HepG2 (cell line): Measurements from ENCODE around the gene LENEP. TPM values are rescaled to one million over a fixed set of nuclear protein-coding genes. Genes with fewer than 3 reads are reported as not detected.
A peak's percentile ranks its signal among the peaks of the same experiment; 100 is the strongest.

Source experiments
- BCL6 ChIP-seq: IDR thresholded peaks from 2 replicates; pipeline ENCODE4 v1.6.1; 2016; ENCODE audit warnings: missing genetic modification reagents, missing compliant biosample characterization
- BRD4 ChIP-seq: sonication (generic); formaldehyde crosslinking; IDR thresholded peaks from 2 replicates; pipeline ENCODE4 v1.4.0; 2020; ENCODE audit warnings: missing genetic modification reagents
- BRF2 ChIP-seq: sonication (generic); formaldehyde crosslinking; IDR thresholded peaks from 2 replicates; pipeline ENCODE4 v1.8.1; 2022; ENCODE audit warnings: mild to moderate bottlenecking, missing genetic modification reagents
- FOXJ3 ChIP-seq: sonication (generic); formaldehyde crosslinking; IDR thresholded peaks from 2 replicates; pipeline ENCODE4 v1.4.0; 2020; ENCODE audit warnings: missing genetic modification reagents, mild to moderate bottlenecking, borderline replicate concordance
- HDAC2 ChIP-seq: sonication (generic); formaldehyde crosslinking; IDR thresholded peaks from 2 replicates; pipeline ENCODE4 v1.4.0; 2020; ENCODE audit warnings: missing genetic modification reagents
- JARID2 ChIP-seq: sonication (generic); formaldehyde crosslinking; IDR thresholded peaks from 2 replicates; pipeline ENCODE4 v1.8.1; 2023; ENCODE audit warnings: missing genetic modification reagents, inconsistent platforms; ENCODE audit not compliant: insufficient replicate concordance
- LCORL ChIP-seq, 2 experiments: fragments of 450-650 bp in 1 of 2; sonication (generic) in 1 of 2; formaldehyde crosslinking in 1 of 2; IDR thresholded peaks; 2 replicates each; pipeline versions ENCODE4 v1.5.0 to v1.6.1; 2017 to 2020; ENCODE audit warnings: antibody characterized with exemption in 1 of 2, missing genetic modification reagents in 1 of 2
- MED13 ChIP-seq: sonication (generic); formaldehyde crosslinking; IDR thresholded peaks from 2 replicates; pipeline ENCODE4 v1.5.0; 2020; ENCODE audit warnings: missing genetic modification reagents
- PAWR ChIP-seq: sonication (generic); formaldehyde crosslinking; IDR thresholded peaks from 2 replicates; pipeline ENCODE4 v1.4.0; 2020; ENCODE audit warnings: missing genetic modification reagents, mild to moderate bottlenecking, borderline replicate concordance
- PPARG ChIP-seq: conservative IDR thresholded peaks from 2 replicates; pipeline ENCODE4 v1.6.1; 2016; ENCODE audit warnings: missing biosample characterization, missing genetic modification reagents
- SETDB1 ChIP-seq: sonication (generic); formaldehyde crosslinking; IDR thresholded peaks from 2 replicates; pipeline ENCODE4 v1.5.1; 2020; ENCODE audit warnings: missing genetic modification reagents, mild to moderate bottlenecking, borderline replicate concordance
- SMARCE1 ChIP-seq: fragments of 450-650 bp; IDR thresholded peaks from 2 replicates; pipeline ENCODE4 v1.6.1; 2017; ENCODE audit warnings: borderline replicate concordance
- SOX6 ChIP-seq, 2 experiments: fragments of 450-650 bp in 1 of 2; sonication (generic) in 1 of 2; formaldehyde crosslinking in 1 of 2; IDR thresholded peaks; 2 replicates each; pipeline versions ENCODE4 v1.4.0 to v1.6.1; 2017 to 2020; ENCODE audit warnings: antibody characterized with exemption in 1 of 2, mild to moderate bottlenecking in 1 of 2, missing genetic modification reagents in 1 of 2
- SP1 ChIP-seq, 2 experiments: fragments of 450-650 bp in 1 of 2; sonication (generic) in 1 of 2; formaldehyde crosslinking in 1 of 2; IDR thresholded peaks; 2 replicates each; pipeline versions ENCODE4 v1.4.0 to v1.6.1; 2016 to 2020; ENCODE audit warnings: missing genetic modification reagents in 1 of 2
- TERF1 ChIP-seq: sonication (generic); formaldehyde crosslinking; IDR thresholded peaks from 2 replicates; pipeline ENCODE4 v1.8.0; 2022; ENCODE audit warnings: mild to moderate bottlenecking, missing genetic modification reagents, moderate library complexity
- TFDP1 ChIP-seq: IDR thresholded peaks from 2 replicates; pipeline ENCODE4 v1.6.1; 2016; ENCODE audit warnings: missing compliant biosample characterization, missing genetic modification reagents, borderline replicate concordance
- TP53 ChIP-seq: sonication (generic); formaldehyde crosslinking; conservative IDR thresholded peaks from 2 replicates; pipeline ENCODE4 v1.4.0; 2020; ENCODE audit warnings: missing genetic modification reagents
- TRIM22 ChIP-seq: fragments of 450-650 bp; IDR thresholded peaks from 2 replicates; pipeline ENCODE4 v1.6.1; 2017
- ZFY ChIP-seq: sonication (generic); formaldehyde crosslinking; IDR thresholded peaks from 2 replicates; pipeline ENCODE4 v1.4.0; 2020; ENCODE audit warnings: missing genetic modification reagents
- ZNF121 ChIP-seq: sonication (generic); formaldehyde crosslinking; IDR thresholded peaks from 2 replicates; pipeline ENCODE4 v1.5.0; 2020; ENCODE audit warnings: mild to moderate bottlenecking, missing genetic modification reagents
- ZNF136 ChIP-seq: sonication (generic); formaldehyde crosslinking; IDR thresholded peaks from 2 replicates; pipeline ENCODE4 v1.8.1; 2022; ENCODE audit warnings: low read depth, mild to moderate bottlenecking, moderate library complexity, missing genetic modification reagents
- ZNF296 ChIP-seq: sonication (generic); formaldehyde crosslinking; conservative IDR thresholded peaks from 2 replicates; pipeline ENCODE4 v1.5.0; 2020; ENCODE audit warnings: mild to moderate bottlenecking, missing genetic modification reagents
- ZNF335 ChIP-seq: sonication (generic); formaldehyde crosslinking; IDR thresholded peaks from 2 replicates; pipeline ENCODE4 v1.4.0; 2020; ENCODE audit warnings: missing genetic modification reagents
- ZNF547 ChIP-seq: sonication (generic); formaldehyde crosslinking; IDR thresholded peaks from 2 replicates; pipeline ENCODE4 v1.5.1; 2020; ENCODE audit warnings: mild to moderate bottlenecking, missing genetic modification reagents
- ZNF614 ChIP-seq: IDR thresholded peaks from 2 replicates; pipeline ENCODE4 v1.6.1; 2018; ENCODE audit warnings: missing biosample characterization, missing genetic modification reagents, inconsistent platforms, borderline replicate concordance
- ZNF629 ChIP-seq: sonication (generic); formaldehyde crosslinking; conservative IDR thresholded peaks from 2 replicates; pipeline ENCODE4 v1.5.0; 2020; ENCODE audit warnings: missing genetic modification reagents
- polyA plus RNA-seq, 8 experiments: library from polyadenylated mRNA; depleted of rRNA in 3 of 8; stranded (reverse) in 7 of 8; unstranded in 1 of 8; fragments of >200 nt; fragmentation: Illumina TruSeq in 4 of 8; extraction: Trizol in 4 of 8; gene quantifications; 2 replicates each; pipeline versions ENCODE4 v1.2.1 to v1.2.3, GENCODE V29; 2011 to 2016; ENCODE audit warnings: low read depth in 4 of 8, missing spikeins in 1 of 8, mixed read lengths in 1 of 8; ENCODE audit not compliant: insufficient read depth in 1 of 8
- total RNA-seq, 5 experiments: library from RNA; depleted of rRNA; stranded (reverse); fragments of >200 nt; fragmentation: Illumina TruSeq; extraction: Trizol; gene quantifications; 2 replicates each; pipeline ENCODE4 v1.2.3, GENCODE V29; 2016; ENCODE audit warnings: low read depth in 1 of 5

Gene LENEP
- total and polyA plus RNA-seq, 2 of the 13 experiments (the other 11 are each of a cell fraction or from before 2014, with no cell fraction given) = 0.29 TPM; not detected in 1

- peak; percentile 27; the same call in 1 of the 2 replicates for TF ChIP-seq TFDP1 (CRISPR knock-in tag)
- peak; percentile 16; the same call in 1 of the 2 replicates for TF ChIP-seq MED13
- TF ChIP-seq BRD4 (CRISPR knock-in tag) = no peak
- peak; percentile 50; the same call in 1 of the 2 replicates for TF ChIP-seq FOXJ3
- no peak for TF ChIP-seq TERF1 (CRISPR knock-in tag)
- no peak for TF ChIP-seq LCORL (IDR thresholded peaks at IDR 0.05)
- peak; percentile 97 for TF ChIP-seq LCORL (CRISPR knock-in tag; IDR thresholded peaks at IDR 0.05)
- TF ChIP-seq ZNF547 = peak; percentile 67; the same call in 1 of the 2 replicates
- no peak for TF ChIP-seq SOX6 (IDR thresholded peaks at IDR 0.05)
- peak; percentile 87 for TF ChIP-seq SOX6 (CRISPR knock-in tag; IDR thresholded peaks at IDR 0.05)
- TF ChIP-seq ZNF296 (CRISPR knock-in tag) = no peak
- no peak for TF ChIP-seq SMARCE1
- no peak; the same call in 1 of the 2 replicates for TF ChIP-seq ZNF629 (CRISPR knock-in tag)
- no peak for TF ChIP-seq ZNF335
- TF ChIP-seq ZNF121 (CRISPR knock-in tag) = no peak
- no peak for TF ChIP-seq TP53 (CRISPR knock-in tag)
- TF ChIP-seq PAWR (CRISPR knock-in tag) = no peak
- TF ChIP-seq TRIM22 = no peak
- peak; percentile 52 for TF ChIP-seq PPARG (CRISPR knock-in tag)
- peak; percentile 56; the same call in 1 of the 2 replicates for TF ChIP-seq ZNF136 (CRISPR knock-in tag)
- peak; percentile 70 for TF ChIP-seq ZFY (CRISPR knock-in tag)
- peak; percentile 54 for TF ChIP-seq BCL6 (CRISPR knock-in tag)
- peak; percentile 85; the same call in 1 of the 2 replicates for TF ChIP-seq ZNF614 (CRISPR knock-in tag)
- no peak for TF ChIP-seq SP1 (IDR thresholded peaks at IDR 0.05)
- TF ChIP-seq SP1 (CRISPR knock-in tag; IDR thresholded peaks at IDR 0.05) = peak; percentile 76; the same call in 1 of the 2 replicates
- TF ChIP-seq JARID2 (CRISPR knock-in tag) = no peak
- TF ChIP-seq HDAC2 (CRISPR knock-in tag) = peak; percentile 70
- no peak for TF ChIP-seq SETDB1
- TF ChIP-seq BRF2 = peak; percentile 59; the same call in 1 of the 2 replicates
These were observed 7.5 kb downstream of the LENEP start (continued) for GRCh38 chr1:155000726-155001424.
